GM19023 (cell line): ENCODE results near the gene SH2D3C.

Experiments used
- ATAC-seq: cut with Tn5 transposase; IDR thresholded peaks from one replicate; pipeline ENCODE4 v1.9.1; 2021; ENCODE audit warnings: mild to moderate bottlenecking, moderate library complexity; ENCODE audit not compliant: unreplicated experiment

SH2D3C gene

DNA sequence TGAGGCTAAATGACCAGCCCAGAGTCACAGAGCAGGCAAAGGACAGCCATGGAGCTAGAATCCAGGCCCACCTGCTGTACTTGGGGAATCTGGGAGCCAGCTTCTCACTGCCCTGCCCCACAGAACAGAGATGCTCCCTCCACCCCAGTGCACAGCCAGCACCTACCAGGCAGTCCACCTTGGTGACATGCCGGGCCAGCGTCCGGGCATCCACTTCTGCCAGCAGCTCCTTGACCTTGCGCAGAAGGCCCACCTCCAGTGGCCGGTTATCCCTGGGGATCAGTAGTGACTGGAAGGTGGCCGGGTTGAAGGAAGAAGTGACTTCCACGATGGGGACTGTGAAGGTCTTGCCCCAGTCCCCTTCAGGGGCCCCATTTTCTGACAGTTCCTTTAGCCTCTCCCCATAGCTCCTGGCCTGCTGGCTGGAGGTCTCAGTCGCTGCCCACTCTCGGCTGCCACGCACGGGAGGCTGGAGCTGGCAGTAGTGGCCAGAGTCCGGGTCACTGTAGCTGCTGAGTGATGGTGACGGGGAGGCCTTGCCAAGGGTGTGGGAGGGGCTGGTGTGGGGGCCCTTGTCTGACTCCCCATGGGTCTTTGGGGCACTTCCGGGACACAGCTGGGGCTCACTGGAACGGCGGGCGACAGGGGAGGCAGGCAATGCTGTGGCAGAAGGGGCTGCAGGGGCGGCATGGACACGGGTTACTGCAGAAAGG lies 33.9 kb downstream of the SH2D3C start:
- ATAC-seq: no peak

DNA sequence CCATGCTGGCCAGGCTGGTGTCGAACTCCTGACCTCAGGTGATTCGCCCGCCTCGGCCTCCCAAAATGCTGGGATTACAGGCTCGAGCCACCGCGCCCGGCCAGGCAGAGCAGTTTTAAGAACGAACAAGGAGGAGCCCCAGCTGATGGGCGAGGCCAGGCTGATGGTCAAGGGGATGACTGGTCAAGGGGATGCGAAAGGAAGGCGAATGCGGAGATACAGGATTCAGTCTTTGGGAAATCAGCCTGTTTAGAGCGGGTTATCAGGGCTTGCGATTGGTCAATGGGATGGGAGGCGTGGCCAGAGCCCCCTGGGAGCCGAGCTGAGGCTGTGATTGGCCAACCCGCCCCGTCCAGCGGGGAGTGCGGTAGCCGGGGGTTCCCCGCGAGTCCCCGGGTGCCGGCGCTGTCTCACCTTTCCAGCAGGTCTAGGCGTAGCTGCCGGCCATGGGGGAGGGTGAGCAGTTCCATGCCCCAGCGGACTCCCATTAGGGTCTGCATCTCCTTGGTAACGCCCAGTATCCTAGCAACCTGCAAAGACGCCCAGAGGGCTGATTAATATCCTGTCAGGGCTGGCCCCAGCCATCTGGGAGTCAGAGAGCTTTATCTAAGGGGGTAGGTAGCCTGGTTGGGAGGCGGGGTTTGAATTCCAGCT lies 35.9 kb downstream of the SH2D3C start:
- no peak for ATAC-seq

DNA sequence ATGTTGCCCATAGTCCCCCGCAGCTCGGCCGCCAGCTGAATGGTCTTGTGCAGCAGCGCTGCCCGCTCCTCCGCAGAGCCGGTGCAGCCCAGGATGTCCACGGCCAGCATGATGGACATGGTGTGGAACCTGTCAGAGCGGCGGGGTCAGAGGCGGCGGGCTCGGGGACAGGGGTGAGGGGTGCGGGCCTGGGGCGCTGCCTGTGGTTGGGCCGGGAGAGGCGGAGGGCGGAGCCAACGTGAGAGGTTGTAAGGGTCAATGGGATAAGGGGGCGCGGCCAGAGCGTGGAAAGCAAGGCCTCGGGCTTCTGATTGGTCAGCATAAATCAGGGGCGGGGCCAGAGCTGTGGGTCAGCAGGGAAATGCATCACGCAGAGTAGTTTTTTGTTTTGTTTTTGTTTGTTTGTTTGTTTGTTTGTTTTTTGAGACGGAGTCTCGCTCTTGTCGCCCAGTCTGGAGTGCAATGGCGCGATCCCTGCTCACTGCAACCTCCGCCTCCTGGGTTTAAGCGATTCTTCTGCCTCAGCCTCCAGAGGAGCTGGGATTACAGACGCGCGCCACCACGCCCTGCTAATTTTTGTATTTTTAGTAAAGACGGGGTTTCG lies 36.5 kb downstream of the SH2D3C start:
- no peak for ATAC-seq

DNA sequence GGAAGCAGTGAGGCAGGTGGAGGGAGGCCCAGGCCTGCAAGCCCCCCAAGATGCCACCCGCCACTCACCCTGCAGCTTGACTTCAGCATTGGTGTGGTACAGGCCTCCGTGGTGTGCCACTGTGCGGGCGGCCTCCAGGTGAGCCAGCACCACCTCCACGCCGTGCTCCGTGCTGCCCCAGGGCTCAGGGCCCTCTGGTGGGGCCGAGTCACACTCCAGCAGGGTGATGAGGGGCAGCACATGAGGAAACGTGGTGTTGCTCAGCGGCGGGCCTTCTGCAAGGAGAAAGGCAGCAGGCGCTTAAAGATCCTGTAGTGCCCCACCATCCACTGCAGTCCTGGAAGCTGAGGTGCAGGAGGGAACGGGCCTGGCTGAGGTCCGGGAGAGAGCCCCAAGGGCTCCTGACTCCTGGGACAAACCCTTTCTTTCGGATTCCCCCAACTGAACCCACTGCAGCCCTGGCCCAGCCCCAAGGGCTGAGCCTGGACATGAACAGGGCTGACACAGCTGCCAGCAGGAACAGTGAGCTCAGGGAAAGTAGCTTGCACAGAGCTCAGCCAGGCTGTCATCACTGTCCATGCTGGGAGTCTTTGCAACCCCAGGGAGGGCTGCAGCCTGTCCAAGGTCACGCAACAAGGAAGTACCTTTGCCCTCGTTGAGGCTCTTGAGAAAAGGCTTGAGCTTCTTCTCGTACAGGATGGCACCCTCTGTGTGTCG lies 38.7 kb downstream of the SH2D3C start:
- ATAC-seq: no peak

DNA sequence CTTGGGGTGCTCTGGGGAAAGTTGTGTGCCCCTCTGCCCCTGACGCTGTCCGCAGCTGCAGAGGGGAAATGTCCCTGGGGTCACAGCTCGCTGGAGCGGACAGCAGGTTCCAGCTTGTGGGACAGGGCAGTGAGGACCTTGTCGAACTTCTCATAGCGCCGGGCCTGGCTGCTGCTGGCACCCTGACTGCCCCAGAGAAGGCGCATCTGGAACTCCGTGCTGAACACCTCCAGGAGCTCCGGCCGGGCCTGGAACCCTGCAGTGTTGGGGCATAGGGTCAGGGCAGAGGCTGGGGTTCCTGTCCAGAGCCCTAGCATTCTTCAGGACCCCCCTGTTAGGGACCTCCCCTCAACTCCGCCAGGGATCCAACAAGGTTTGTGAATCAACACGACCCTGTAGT lies 39.8 kb downstream of the SH2D3C start:
- ATAC-seq: no peak

DNA sequence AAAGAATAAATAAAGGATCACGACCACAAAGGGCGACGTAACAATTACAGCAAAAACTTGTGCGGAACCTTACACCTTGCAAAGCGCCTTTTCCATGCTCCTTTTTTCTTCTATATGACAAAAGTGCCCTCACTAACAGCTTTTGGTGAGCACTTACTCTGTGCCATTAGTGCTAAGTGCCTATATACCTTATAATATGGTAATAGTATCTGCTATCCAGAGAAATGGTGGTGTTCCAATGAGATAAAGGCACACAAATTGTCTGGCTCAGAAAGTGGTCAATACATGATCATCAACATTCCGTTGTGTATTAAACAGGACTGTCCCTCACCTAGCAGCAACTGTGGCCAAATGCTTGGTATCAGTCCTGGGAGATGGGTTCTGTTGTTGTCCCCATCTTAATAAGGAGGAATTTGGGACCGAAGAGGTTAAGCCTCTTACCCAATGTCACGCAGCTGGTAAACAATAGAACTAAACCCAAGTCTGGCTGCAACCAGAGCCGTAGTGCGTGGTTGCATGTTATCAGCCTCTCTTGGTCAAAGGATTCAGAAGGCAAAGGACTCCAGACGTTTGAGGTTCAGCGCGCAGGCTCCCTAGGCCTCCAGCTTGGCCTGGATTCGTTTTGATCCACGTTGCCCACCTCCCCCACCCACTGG lies 42.8 kb downstream of the SH2D3C start:
- peak; percentile 6 for ATAC-seq

DNA sequence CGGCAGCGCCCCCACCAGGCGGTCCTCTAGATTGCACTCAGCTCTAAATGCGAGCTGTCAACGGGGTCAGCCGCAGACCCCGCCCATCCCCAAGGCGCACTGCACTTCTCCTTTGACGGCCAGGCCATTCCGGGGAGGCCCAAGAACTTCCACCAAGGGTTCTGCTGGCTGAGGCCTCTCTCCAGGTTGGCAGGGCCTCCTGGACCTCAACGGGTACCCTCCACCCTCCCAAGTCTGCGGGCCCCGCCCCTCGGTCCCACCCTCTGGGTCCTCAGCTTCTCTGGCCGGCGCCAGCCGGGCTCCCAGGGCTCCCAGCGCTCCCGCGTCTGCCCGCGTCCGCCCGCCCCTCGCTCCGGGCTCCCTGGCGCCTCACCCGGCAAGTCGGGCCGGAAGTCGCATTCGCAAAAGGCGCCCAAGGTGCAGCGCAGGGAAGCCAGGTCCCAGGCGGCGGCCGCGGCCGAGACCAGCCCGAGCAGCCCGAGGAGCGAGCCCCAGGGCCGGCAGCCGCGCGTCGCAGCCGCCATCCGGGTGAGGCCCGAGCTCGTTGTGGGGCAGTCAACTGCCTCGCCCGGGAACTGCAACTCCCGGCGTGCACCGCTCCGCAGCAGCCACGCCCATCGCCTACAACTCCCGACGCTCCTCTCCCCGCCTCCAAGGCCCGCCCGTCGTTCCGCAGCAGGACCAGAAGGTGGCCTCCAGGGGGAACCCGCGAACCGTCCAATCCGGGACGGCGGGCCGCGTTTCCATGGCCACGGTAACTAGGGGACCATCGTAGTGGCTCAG lies 43.5 kb downstream of the SH2D3C start, which contains the start of gene TOR2A:
TOR2A (minus strand) TSS at position 548 of the 783 bp plus-strand sequence; CDS start at position 524, 24 bp downstream.
- ATAC-seq: peak; percentile 84

DNA sequence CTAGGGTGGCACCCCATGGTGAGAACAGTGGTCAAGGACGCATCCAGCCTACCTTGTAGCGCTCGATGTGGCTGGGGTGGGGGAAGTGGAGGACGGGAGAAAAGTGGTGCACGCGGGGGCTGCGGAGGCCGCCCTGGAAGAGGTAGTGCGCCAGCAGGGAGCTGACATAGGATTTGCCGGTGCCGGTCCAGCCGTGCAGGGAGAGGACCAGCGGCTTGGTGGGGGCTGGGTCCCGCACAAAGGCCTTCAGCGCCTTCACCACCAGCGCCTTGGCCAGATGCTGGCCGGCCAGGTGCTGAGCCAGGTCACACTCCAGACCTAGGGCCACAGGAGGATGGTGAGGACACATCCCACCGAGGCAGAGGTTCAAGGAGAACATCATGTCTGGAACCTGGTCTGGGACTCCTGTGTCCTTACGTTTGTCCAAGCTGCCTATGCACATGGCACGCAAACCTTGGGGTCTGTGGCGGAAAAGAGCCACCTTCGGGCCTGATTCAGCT lies 44.2 kb downstream of the SH2D3C start:
- no peak for ATAC-seq

DNA sequence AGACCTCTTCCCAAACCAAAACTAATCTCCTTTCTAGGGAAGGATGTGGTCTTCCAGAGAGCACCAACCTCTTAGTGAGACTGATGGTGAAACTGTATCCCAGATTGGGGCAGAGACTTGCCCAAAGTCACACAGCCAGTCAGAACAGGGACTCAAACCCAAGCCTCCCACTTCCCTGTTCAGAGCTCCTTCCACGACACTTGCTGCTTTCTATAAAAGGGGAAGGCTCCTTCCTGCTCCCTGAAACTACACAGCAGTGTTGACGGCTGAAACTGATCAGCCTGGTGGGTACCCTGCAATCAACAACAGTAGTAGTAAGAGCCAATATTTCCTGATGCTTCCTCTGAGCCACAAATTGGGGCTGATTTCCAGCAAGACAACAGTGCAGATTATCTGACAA lies 44.9 kb downstream of the SH2D3C start:
- no peak for ATAC-seq

DNA sequence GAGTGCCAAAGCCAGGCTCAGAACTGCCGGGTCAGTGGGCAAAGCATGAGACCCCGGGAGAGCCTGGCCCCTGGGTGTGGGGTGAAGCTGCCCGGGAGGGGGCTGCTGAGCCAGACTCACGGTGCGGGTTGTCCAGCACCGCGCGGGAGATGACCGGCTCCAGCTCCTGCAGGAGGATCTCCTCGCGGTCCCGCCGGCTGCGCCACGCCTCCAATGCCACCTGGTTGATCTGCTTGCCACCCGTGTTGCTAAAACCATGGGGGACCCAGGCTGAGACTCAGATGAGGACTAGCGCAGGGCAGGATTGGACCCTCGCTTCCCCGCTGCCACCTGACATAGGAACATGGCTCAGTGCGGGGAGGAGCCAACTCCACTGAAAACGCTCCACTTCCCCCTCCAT lies 46.0 kb downstream of the SH2D3C start:
- ATAC-seq: no peak

DNA sequence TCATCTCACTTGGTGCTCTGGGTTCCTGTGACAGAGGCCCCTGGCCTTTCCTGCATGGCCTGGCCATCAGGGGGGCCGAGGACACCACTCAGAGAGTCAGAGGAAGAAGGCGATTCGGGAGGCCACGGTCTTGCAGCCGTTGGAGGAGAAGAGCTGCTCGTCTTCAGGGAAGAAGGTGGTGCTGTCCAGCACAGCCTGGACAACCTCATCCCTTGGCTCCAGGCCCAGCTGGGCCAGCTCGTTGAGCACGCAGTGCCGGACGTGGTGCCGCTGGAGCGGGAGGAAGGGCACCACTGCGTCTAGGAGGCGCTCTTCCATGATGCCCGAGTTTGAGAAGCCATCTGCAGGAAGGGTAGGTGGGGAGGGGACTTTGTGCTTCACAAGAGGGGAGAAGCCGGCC lies 46.5 kb downstream of the SH2D3C start:
- no peak for ATAC-seq

DNA sequence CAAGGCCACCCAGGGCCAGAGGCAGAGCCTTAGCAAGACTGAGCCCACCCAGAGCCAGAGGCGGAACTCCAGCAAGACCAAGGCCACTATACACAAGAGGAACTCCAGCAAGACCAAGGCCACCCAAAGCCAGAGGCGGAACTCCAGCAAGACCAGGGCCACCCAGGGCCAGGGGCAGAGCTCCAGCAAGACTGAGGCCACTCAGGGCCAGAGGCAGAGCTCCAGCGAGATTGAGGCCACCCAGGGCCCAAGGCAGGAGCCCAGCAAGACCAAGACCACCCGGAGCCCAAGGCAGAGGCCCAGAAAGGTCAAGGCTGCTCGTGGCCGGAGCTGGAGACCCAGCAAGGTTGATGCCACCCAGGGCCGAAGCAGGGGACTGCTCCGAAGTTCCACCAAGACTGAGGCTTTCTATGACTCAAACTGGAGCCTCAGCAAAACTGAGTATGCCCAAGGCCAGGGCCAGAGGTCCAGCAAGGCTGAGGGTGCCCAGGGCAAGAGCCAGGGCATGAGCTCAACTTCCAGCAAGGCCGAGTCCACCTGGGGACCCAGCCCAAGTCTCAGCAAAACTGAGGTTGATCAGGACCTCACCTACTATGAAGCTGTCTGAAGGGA lies 47.6 kb downstream of the SH2D3C start:
- ATAC-seq: no peak

DNA sequence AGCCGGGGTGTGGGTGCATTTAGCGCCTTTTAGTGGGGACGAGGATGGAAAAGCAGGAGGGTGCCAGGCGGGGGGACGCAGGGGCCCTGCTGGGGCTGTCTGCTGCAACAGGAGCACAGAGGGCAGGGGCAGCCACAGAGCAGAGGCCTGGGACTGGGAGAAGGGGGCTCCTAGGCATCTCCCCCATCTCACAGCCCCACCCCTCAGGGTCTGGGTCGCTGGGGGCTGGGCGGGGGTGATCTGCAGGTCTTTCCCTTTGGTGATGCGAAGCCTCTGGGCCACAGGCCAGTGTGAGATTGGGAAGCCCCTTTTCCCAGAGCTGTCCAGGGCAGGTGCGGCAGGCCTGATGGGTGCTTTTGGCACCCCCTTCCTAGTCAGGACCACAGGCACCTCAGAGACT lies 48.2 kb downstream of the SH2D3C start:
- no peak for ATAC-seq

DNA sequence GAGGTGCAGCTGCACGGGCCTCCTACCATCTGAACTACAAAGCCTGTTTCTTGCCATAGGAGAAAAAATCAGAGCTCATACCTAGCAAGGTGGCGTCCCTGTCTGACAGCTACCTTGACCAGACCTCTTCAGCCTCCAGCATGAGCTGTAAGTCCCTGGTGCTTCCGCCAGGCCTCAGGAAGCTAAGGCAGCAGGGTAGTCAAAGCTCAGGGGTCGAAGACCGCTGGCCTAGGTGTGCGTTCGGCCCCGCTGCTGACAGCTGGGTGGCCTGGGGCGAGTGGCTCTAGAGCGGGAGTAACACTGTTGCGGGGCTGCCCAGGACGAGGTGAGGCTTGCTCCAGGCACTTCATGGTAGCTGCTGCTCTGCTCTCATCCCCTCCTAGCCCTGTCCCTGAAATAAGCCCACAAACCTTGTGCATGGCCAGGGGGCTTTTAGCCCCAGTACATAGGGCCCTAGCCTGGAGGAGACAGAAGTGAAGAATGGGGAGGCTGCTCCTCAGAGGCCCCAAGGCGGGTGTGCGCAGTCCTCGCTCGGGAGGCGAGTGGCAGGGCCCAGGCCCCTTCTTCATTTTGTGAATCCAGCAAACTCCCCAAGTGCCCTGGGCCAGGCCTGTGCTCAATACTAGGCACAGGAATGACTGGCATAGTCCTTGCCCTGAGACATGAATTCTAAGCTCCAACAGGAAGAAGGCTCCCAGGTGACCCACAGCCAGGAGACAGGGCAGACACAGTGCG lies 48.8 kb downstream of the SH2D3C start:
- no peak for ATAC-seq

DNA sequence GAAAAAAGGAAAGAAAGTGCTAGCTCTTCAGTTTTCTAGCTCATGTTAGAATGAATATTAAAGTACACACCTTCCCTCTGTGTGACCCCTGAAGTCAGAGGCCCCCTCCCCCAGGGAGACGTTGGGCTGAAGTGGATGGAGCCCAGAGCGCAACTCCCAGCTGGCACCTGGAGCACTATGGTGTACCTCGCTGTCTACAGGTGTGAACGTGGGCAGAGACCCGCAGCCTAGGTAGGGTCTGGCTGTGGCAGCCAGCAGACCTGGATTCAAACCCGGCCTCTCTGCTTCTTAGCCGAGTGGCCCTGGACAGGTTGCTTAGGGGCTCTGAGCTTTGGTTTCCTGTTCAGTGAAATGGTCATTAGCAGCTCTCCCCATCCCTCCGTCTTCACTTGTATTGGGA lies 49.7 kb downstream of the SH2D3C start:
- ATAC-seq: no peak

DNA sequence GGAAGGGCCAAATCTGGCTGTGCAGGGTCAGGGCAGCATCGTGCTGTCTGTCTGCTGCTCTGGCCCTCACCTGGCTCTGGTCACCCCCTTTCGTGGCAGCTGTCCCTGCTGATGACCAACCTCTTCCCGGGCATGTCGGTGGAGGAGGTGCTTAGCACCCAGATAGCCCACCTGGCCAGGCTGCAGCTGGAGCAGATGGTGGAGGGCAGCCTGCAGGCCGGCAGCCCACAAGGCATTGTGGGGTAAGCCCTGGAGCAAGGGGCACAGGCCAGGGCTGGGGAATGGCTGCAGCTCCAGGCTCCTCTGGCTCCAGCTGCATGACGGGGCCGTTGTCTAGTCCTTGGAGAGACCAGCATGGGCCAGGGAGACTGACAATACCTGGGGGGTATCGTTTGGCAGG lies 51.6 kb downstream of the SH2D3C start:
- ATAC-seq: no peak

DNA sequence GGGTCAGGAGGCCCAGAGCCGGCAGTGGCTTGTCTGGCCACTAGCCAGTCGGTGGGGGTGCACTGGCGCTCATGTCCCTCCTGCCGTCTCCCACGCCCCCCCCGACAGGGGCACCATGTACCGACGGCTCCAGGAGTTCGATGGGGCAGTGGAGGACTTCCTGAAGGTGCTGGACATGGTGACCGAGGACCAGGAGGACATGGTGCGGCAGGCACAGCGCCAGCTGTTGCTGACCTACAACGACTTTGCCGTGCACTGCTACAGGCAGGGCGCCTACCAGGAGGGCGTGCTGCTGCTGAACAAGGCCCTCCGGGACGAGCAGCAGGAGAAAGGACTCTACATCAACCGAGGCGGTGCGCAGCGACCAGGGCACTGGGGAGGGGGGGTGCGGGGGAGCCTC lies 54.5 kb downstream of the SH2D3C start:
- no peak for ATAC-seq

DNA sequence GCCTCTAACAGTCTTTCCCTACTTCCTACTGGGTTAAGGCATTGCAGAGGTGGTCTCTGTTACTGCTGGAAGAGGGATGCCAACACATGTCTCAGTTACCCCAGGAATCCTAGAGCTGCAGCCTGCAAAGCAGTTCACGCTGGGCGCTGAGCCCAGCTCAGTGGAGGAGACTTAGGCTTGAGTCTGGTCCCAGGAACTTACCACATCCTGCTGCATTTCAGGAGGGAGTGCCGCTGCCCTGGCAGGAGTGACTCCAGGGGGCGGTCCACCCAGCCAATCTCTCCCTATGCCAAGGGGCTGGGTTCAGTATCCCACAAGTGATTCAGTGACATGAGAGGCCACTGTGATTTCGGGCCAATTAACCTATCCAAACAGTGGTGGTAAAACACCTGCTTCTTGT lies 55.0 kb downstream of the SH2D3C start:
- no peak for ATAC-seq

DNA sequence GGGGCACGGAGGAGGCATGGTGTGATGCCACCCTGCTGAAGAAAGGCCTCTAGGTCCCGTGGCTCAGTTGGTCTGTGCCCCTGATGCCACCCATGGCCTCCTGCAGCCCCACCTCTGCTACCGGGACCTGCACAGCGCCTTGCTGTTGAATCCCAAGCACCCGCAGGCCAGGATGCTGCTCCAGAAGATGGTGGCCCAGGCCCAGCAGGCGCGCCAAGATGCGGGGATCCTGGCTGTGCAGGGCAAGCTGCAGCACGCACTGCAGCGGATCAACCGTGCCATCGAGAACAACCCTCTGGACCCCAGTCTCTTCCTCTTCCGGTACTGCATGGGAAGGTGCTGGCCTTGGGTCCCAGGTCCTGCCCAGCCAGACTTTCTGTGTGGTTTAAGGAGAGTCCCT lies 55.5 kb downstream of the SH2D3C start:
- ATAC-seq: no peak
